IPS-11a (cell line): ENCODE results near the gene BCAN.
"Not testable (repeated sequence)": the region's sequence is repeated elsewhere in the genome, so short reads cannot be mapped to it uniquely, and the experiment has no call there.

Experiments
- H3K4me3 ChIP-seq: one replicate; pipeline ENCODE4 v1.5.1; 2013; ENCODE audit warnings: low read depth, low read length, control low read depth

BCAN gene

GRCh38 chr1:156616463-156616862 lies 25.5 kb upstream of the BCAN start:
- H3K4me3 ChIP-seq = no peak overlapping the region

- H3K4me3 ChIP-seq = no peak within 1 kb of the TSS
Observed at GRCh38 chr1:156618853-156619581, 22.9 kb upstream of the BCAN start, which contains the start of gene HAPLN2. HAPLN2 (plus strand) TSS chr1:156619415; CDS start chr1:156623491, 4,076 bp downstream.

DNA sequence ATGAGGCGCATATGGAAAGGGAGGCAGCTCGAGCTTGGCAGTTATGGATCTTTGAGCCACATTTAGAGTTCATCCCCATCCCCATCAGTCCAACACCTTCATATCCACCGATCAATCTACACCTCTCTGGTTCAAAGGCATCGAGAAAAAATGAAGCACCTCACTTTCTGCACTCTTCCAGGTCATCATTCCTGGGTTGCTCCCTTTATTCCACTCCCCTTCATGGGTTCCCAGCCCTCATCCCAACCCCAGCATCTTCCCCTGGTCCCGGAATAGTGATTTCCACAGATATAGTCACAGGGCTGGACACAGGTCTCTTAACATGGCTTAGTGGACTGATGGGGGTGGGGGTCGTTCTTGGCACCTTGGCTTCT lies 22.3 kb upstream of the BCAN start:
- H3K4me3 ChIP-seq = no peak overlapping the region

GRCh38 chr1:156622581-156623297 lies 19.2 kb upstream of the BCAN start:
- H3K4me3 ChIP-seq = no peak overlapping the region

DNA sequence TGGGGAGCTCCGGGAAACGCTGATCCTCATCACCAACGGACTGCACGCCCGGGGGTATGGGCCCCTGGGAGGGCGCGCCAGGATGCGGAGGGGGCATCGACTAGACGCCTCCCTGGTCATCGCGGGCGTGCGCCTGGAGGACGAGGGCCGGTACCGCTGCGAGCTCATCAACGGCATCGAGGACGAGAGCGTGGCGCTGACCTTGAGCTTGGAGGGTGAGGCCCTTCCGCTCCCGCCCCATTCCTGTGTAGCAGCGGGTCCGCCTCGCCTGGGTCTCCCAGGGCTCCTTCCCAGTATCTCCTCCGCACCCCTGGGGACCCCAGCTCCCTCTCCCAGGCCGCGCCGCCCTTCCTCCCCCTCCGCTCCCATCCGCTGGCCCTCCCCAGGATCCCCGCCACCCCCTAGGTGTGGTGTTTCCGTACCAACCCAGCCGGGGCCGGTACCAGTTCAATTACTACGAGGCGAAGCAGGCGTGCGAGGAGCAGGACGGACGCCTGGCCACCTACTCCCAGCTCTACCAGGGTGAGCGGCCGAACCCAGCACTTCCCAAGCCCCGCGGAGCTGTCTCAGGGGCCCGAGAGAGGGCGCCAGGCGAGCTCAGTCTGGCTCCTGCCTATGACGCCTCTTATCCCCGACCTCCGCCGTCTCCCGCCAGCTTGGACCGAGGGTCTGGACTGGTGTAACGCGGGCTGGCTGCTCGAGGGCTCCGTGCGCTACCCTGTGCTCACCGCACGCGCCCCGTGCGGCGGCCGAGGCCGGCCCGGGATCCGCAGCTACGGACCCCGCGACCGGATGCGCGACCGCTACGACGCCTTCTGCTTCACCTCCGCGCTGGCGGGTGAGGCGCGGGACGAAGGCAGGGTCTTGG lies 17.7 kb upstream of the BCAN start:
- peak overlapping the region; percentile 43 for H3K4me3 ChIP-seq

- H3K4me3 ChIP-seq = peak overlapping the region; percentile 43
Observed at GRCh38 chr1:156624814-156625435, 17.0 kb upstream of the BCAN start.

GRCh38 chr1:156625436-156626078 lies 16.4 kb upstream of the BCAN start:
- peak overlapping the region; percentile 28 for H3K4me3 ChIP-seq

DNA sequence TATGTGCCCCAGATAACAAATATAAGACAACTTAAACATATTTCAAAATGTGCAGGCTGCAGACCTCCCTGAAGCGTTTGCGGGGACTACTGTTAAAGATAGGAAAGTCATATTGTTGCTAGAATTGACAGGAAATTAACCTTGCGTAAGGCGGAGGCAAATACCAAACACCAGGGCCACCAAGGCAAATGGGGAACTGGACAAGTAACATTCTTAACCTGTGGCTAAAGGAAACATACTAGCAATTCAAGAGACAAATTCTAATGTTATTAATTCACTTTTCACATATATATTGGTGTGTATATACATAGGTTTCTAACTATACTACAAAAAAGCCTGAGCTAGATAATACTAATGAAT lies 15.9 kb upstream of the BCAN start:
- H3K4me3 ChIP-seq = no peak overlapping the region

DNA sequence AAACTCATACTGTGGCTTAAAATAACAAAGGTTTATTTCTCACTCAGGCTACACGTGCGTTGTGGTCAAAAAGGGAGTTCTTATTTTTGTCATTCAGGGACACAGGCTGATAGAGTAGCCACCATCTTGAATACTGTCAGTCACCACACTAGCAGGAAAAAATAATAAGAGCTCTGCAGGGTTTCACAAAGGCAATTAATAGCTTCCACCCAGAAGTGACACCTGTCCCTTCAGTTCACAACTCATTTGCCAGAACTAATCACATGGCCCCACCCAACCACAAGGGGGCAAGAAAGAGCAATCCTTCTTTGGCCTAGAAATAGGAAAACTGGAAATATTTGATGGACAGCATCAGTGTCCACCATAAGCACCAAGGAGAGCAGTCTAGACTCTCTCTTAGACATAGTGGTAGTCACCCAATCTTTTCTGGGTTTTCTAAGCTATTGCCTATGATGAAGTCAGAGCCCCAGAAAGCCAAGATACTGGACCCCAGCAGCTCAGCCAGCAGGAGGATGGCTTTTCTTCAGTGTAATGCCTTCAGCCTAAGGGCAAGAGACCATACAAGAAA lies 14.5 kb upstream of the BCAN start:
- H3K4me3 ChIP-seq = no peak overlapping the region

- H3K4me3 ChIP-seq = no peak overlapping the region
Observed at GRCh38 chr1:156629823-156630449, 12.0 kb upstream of the BCAN start.

DNA sequence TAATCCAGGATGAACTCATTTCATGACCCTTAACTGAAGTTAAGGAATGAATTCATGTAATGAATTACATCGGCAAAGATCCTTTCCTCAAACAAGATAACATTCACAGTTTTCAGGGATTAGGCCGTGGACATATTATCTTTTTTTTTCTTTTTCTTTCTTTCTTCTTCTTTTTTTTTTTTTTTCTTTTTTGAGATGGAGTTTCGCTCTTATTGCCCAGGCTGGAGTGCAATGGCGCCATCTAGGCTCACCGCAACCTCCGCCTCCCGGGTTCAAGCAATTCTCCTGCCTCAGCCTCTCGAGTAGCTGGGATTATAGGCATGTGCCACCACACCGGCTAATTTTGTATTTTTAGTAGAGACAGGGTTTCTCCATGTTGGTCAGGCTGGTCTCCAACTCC lies 10.8 kb upstream of the BCAN start:
- not testable (repeated sequence) for H3K4me3 ChIP-seq

GRCh38 chr1:156632355-156632754 lies 9.6 kb upstream of the BCAN start:
- H3K4me3 ChIP-seq = no peak overlapping the region

GRCh38 chr1:156638189-156638985 lies 3.5 kb upstream of the BCAN start:
- H3K4me3 ChIP-seq = no peak overlapping the region

- H3K4me3 ChIP-seq = no peak overlapping the region
Observed at GRCh38 chr1:156639601-156640101, 2.3 kb upstream of the BCAN start.

- peak overlapping the region; percentile 13 for H3K4me3 ChIP-seq
Observed at GRCh38 chr1:156640842-156641706, 843 bp upstream of the BCAN start.

DNA sequence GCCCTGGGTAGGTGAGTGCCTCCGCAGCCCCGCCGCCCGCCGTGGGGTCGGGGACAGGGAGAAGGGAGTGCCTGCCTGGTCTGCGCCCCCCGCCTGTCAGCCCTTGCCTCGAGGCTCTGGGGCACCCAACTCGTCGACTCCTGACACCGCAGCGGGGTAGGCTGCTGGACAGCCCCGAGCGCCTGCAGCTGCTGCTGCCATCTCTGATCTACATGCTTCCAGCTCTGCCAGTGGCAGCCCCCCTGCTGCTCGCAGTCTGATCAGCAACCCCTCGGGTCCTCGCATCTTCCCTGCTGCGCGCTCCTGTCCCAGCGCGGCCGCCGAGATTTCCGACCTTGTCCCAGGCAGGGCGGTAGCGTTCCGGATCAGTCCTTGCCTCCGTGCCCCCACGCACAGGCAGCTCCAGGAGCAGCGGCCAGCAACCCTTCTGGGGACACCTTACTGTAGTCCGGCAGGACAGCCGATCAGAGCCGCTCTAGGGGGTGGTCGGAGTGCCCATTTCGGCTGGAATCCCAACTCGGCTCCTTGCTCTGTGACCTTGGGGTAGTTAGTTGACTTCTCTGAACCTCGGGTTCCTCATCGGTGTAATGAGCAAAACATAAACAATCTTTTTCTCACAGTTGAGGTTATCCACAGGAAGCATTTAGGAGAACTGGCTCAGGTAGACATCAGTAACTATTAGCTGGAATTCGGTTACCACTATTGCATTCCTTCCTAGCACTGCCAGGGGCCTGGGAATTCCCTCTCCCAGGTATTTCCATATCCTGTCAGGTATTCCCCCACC lies 540 bp downstream of the BCAN start:
- peak overlapping the region; percentile 47 for H3K4me3 ChIP-seq
